BLaER1 (cell line): ENCODE data around the gene S100A4.
"Not testable (repeated sequence)": the region's sequence is repeated elsewhere in the genome, so short reads cannot be mapped to it uniquely, and the experiment has no call there.

Experiments used
- H3K27ac ChIP-seq: shearing (Covaris generic); formaldehyde crosslinking; 2 replicates; pipeline ENCODE4 v1.8.1; 2022
- H3K27me3 ChIP-seq: shearing (Covaris generic); formaldehyde crosslinking; 2 replicates; pipeline ENCODE4 v1.8.1; 2022
- H3K36me3 ChIP-seq: shearing (Covaris generic); formaldehyde crosslinking; 2 replicates; pipeline ENCODE4 v1.8.1; 2022
- H3K4me1 ChIP-seq: shearing (Covaris generic); formaldehyde crosslinking; 2 replicates; pipeline ENCODE4 v1.8.1; 2022
- H3K4me2 ChIP-seq: shearing (Covaris generic); formaldehyde crosslinking; 2 replicates; pipeline ENCODE4 v1.8.1; 2022
- H3K4me3 ChIP-seq: shearing (Covaris generic); formaldehyde crosslinking; 2 replicates; pipeline ENCODE4 v1.8.1; 2022
- H3K9ac ChIP-seq: shearing (Covaris generic); formaldehyde crosslinking; 2 replicates; pipeline ENCODE4 v1.8.1; 2022
- H3K9me3 ChIP-seq: shearing (Covaris generic); formaldehyde crosslinking; 2 replicates; pipeline ENCODE4 v1.8.1; 2022
- H4K20me1 ChIP-seq: shearing (Covaris generic); formaldehyde crosslinking; 2 replicates; pipeline ENCODE4 v1.8.1; 2022
- Cebpa-rat ChIP-seq: shearing (Covaris generic); IDR thresholded peaks from 2 replicates; pipeline ENCODE4 v1.8.1; 2022

S100A4 gene

GRCh38 chr1:153568367-153569099, 22.9 kb upstream of the S100A4 start:
- Histone ChIP-seq H3K27me3 (no peaks in the 10 kb centered on the region), H3K9ac (peak overlapping the region; percentile 76), H3K4me2 (peak overlapping the region; percentile 100), H3K36me3 (no peaks in the 10 kb centered on the region), H3K9me3 (no peaks in the 10 kb centered on the region), H3K4me3 (peak overlapping the region; percentile 61), H3K27ac (peak overlapping the region; percentile 87), H4K20me1 (no peaks in the 10 kb centered on the region), H3K4me1 (peaks cover 68% of the 10 kb centered on the region)
- TF ChIP-seq Cebpa-rat, result no peak

GRCh38 chr1:153567621-153568366, 22.2 kb upstream of the S100A4 start:
- Histone ChIP-seq H3K4me2 (peak overlapping the region; percentile 100), H3K9me3 (no peaks in the 10 kb centered on the region), H3K4me3 (peak overlapping the region; percentile 61), H4K20me1 (no peaks in the 10 kb centered on the region), H3K27ac (peak overlapping the region; percentile 87), H3K4me1 (peaks cover 63% of the 10 kb centered on the region), H3K27me3 (no peaks in the 10 kb centered on the region), H3K9ac (peak overlapping the region; percentile 76), H3K36me3 (no peaks in the 10 kb centered on the region)
- TF ChIP-seq Cebpa-rat, result peak; percentile 42; the same call in 1 of the 2 replicates

GRCh38 chr1:153566414-153567371, 21.1 kb upstream of the S100A4 start:
- TF ChIP-seq Cebpa-rat, result no peak
- Histone ChIP-seq H3K36me3 (no peaks in the 10 kb centered on the region), H4K20me1 (no peaks in the 10 kb centered on the region), H3K27me3 (no peaks in the 10 kb centered on the region), H3K4me2 (peak overlapping the region; percentile 100), H3K27ac (peak overlapping the region; percentile 77), H3K4me3 (no peak overlapping the region), H3K4me1 (peaks cover 54% of the 10 kb centered on the region), H3K9me3 (no peaks in the 10 kb centered on the region), H3K9ac (peak overlapping the region; percentile 53; the same call in 1 of the 2 replicates)

GRCh38 chr1:153565529-153566374, 20.1 kb upstream of the S100A4 start, which contains the start of gene S100A2:
S100A2 (minus strand) TSS chr1:153565844; CDS start chr1:153563877, 1,967 bp downstream.
- no peaks in the 10 kb centered on the region for H4K20me1 ChIP-seq
- peak within 1 kb of the TSS; percentile 77 for H3K27ac ChIP-seq
- no peaks in the 10 kb centered on the region for H3K9me3 ChIP-seq
- H3K4me2 ChIP-seq, result peak within 1 kb of the TSS; percentile 100
- H3K9ac ChIP-seq, result peak within 1 kb of the TSS; percentile 53; the same call in 1 of the 2 replicates
- H3K4me1 ChIP-seq, result peaks cover 54% of the 10 kb centered on the region
- H3K4me3 ChIP-seq, result no peak within 1 kb of the TSS
- no peak for TF ChIP-seq Cebpa-rat
- no peaks in the 10 kb centered on the region for H3K36me3 ChIP-seq
- no peaks in the 10 kb centered on the region for H3K27me3 ChIP-seq

GRCh38 chr1:153563991-153564390, 18.4 kb upstream of the S100A4 start:
- no peaks in the 10 kb centered on the region for H3K36me3 ChIP-seq
- H3K9me3 ChIP-seq, result no peaks in the 10 kb centered on the region
- H3K27ac ChIP-seq, result no peak overlapping the region; the same call in 1 of the 2 replicates
- no peak overlapping the region for H3K9ac ChIP-seq
- no peaks in the 10 kb centered on the region for H4K20me1 ChIP-seq
- H3K4me1 ChIP-seq, result peaks cover 53% of the 10 kb centered on the region
- H3K27me3 ChIP-seq, result no peaks in the 10 kb centered on the region
- no peak for TF ChIP-seq Cebpa-rat
- H3K4me2 ChIP-seq, result no peak overlapping the region
- H3K4me3 ChIP-seq, result no peak overlapping the region

GRCh38 chr1:153563483-153563901, 17.9 kb upstream of the S100A4 start:
- Histone ChIP-seq H3K4me3 (no peak overlapping the region), H3K4me2 (no peak overlapping the region), H3K27ac (no peak overlapping the region), H4K20me1 (no peaks in the 10 kb centered on the region), H3K36me3 (no peaks in the 10 kb centered on the region), H3K9ac (no peak overlapping the region), H3K9me3 (no peaks in the 10 kb centered on the region), H3K4me1 (peaks cover 48% of the 10 kb centered on the region), H3K27me3 (no peaks in the 10 kb centered on the region)
- no peak for TF ChIP-seq Cebpa-rat

- not testable (repeated sequence) for H4K20me1 ChIP-seq, H3K27me3 ChIP-seq, H3K9ac ChIP-seq, H3K4me3 ChIP-seq, H3K27ac ChIP-seq, H3K9me3 ChIP-seq, H3K4me2 ChIP-seq, H3K36me3 ChIP-seq
- peaks cover 34% of the 10 kb centered on the region for H3K4me1 ChIP-seq
Observed at GRCh38 chr1:153562021-153562420, 16.4 kb upstream of the S100A4 start.

GRCh38 chr1:153561466-153561985, 15.9 kb upstream of the S100A4 start:
- TF ChIP-seq Cebpa-rat, result no peak

More at GRCh38 chr1:153561466-153561985, 15.9 kb upstream of the S100A4 start:
- Histone ChIP-seq H3K36me3 (no peaks in the 10 kb centered on the region), H4K20me1 (no peaks in the 10 kb centered on the region), H3K4me2 (no peak overlapping the region), H3K4me3 (no peak overlapping the region), H3K4me1 (peaks cover 29% of the 10 kb centered on the region), H3K27me3 (no peaks in the 10 kb centered on the region), H3K9ac (no peak overlapping the region), H3K27ac (no peak overlapping the region), H3K9me3 (no peaks in the 10 kb centered on the region)
